Neutrophil (primary cell): ENCODE data around the gene NOX5.

ENCODE experiments used
- H3K27ac ChIP-seq: fragments of 200-600 bp; sonication (generic); 2 replicates; pipeline ENCODE4 v1.5.1; 2016; ENCODE audit warnings: mild to moderate bottlenecking, moderate library complexity
- H3K27me3 ChIP-seq: fragments of 200-600 bp; sonication (generic); 2 replicates; pipeline ENCODE4 v1.6.0; 2016; ENCODE audit warnings: mild to moderate bottlenecking
- H3K36me3 ChIP-seq: fragments of 200-600 bp; sonication (generic); 2 replicates; pipeline ENCODE4 v1.5.1; 2017
- H3K4me1 ChIP-seq, 2 experiments: fragments of 200-600 bp in 1 of 2; sonication (generic) in 1 of 2; 1 replicate in 1 of 2; 2 replicates in 1 of 2; pipeline versions ENCODE4 v1.5.1 to v1.6.1; 2013 to 2016; ENCODE audit warnings: low read depth in 1 of 2, low read length in 1 of 2, mild to moderate bottlenecking in 1 of 2, moderate library complexity in 1 of 2; ENCODE audit not compliant: control insufficient read depth in 1 of 2, insufficient read depth in 1 of 2
- H3K4me3 ChIP-seq, 2 experiments: fragments of 200-600 bp in 1 of 2; sonication (generic) in 1 of 2; 1 replicate in 1 of 2; 2 replicates in 1 of 2; pipeline ENCODE4 v1.5.1; 2013 to 2016; ENCODE audit warnings: low read depth in 1 of 2, low read length in 1 of 2, mild to moderate bottlenecking in 1 of 2, moderate library complexity in 1 of 2
- H3K9me3 ChIP-seq: fragments of 200-600 bp; sonication (generic); 2 replicates; pipeline ENCODE4 v1.5.1; 2016
- CTCF ChIP-seq: fragments of 200-600 bp; sonication (generic); IDR thresholded peaks from 2 replicates; pipeline ENCODE4 v1.5.1; 2016; ENCODE audit warnings: antibody characterized with exemption

The NOX5 gene

GRCh38 chr15:69037977-69038376, 23.5 kb downstream of the NOX5 start:
- H3K4me3 ChIP-seq, result no peak overlapping the region
- H3K27me3 ChIP-seq, result peaks cover 9% of the 10 kb centered on the region

GRCh38 chr15:69038508-69038907, 24.0 kb downstream of the NOX5 start:
- H3K9me3 ChIP-seq, result no peaks in the 10 kb centered on the region
- peaks cover 6% of the 10 kb centered on the region for H3K27me3 ChIP-seq
- no peak overlapping the region for H3K4me3 ChIP-seq
- no peak for TF ChIP-seq CTCF
- no peaks in the 10 kb centered on the region for H3K36me3 ChIP-seq
- H3K27ac ChIP-seq, result no peak overlapping the region
- no peaks in the 10 kb centered on the region for H3K4me1 ChIP-seq

More at GRCh38 chr15:69037977-69038376, 23.5 kb downstream of the NOX5 start:
- TF ChIP-seq CTCF, result no peak
- Histone ChIP-seq H3K9me3 (no peaks in the 10 kb centered on the region), H3K36me3 (no peaks in the 10 kb centered on the region), H3K27ac (no peak overlapping the region), H3K4me1 (no peaks in the 10 kb centered on the region)

GRCh38 chr15:69039516-69040225, 25.2 kb downstream of the NOX5 start:
- H3K4me1 ChIP-seq, result no peaks in the 10 kb centered on the region
- peaks cover 6% of the 10 kb centered on the region for H3K27me3 ChIP-seq
- TF ChIP-seq CTCF, result no peak
- no peak overlapping the region for H3K27ac ChIP-seq
- H3K36me3 ChIP-seq, result no peaks in the 10 kb centered on the region
- no peak overlapping the region for H3K4me3 ChIP-seq
- no peaks in the 10 kb centered on the region for H3K9me3 ChIP-seq

GRCh38 chr15:69042531-69042930, 28.0 kb downstream of the NOX5 start:
- Histone ChIP-seq H3K27ac (no peak overlapping the region), H3K27me3 (peaks cover 6% of the 10 kb centered on the region), H3K4me1 (no peaks in the 10 kb centered on the region), H3K36me3 (no peaks in the 10 kb centered on the region), H3K9me3 (no peaks in the 10 kb centered on the region), H3K4me3 (no peak overlapping the region)
- no peak for TF ChIP-seq CTCF

DNA sequence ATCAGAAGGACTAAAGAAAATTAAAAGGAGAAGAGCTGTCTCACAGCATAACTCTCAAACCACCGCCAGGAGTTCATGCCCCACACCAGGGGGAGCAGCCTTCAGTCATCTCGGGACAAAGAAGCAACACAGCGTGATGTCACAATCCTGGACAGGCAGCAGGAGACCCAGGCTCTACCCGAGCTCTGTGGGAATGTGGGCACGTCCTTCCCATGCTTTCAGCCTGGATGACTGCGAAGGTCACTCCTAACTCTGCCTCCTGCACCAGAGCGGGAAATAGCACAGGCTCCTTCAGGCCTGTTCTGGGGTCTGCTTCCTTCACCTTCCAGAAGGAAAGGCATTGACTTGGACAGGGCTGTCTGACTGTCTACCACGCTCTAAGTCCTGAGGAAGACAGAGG, 31.3 kb downstream of the NOX5 start:
- H3K9me3 ChIP-seq, result no peaks in the 10 kb centered on the region
- no peak for TF ChIP-seq CTCF
- H3K27ac ChIP-seq, result no peak overlapping the region
- H3K4me1 ChIP-seq, result no peaks in the 10 kb centered on the region
- peaks cover 6% of the 10 kb centered on the region for H3K27me3 ChIP-seq
- no peak overlapping the region for H3K4me3 ChIP-seq
- H3K36me3 ChIP-seq, result no peaks in the 10 kb centered on the region
